Measurements from ENCODE around the gene AGPAT4. TPM values are rescaled to one million over a fixed set of nuclear protein-coding genes. Genes with fewer than 3 reads are reported as not detected.

Gene AGPAT4
- total and polyA plus RNA-seq, 2 donors (not counting 1 experiment from before 2014, with no cell fraction given) = 4.4 to 6.1 TPM

GRCh38 chr6:161169035-161169434 lies 104.8 kb downstream of the AGPAT4 start:
- intact Hi-C loops (cut with micrococcal nuclease) = no loop called here
- no peaks in the 10 kb centered on the region for H3K9me3 ChIP-seq (ENCODE audit: control extremely low read depth in 1 of 3, control insufficient read depth in 2 of 3, insufficient read depth in 1 of 3, low read length in 2 of 3)
- no peaks in the 10 kb centered on the region for H3K9me3 Mint-ChIP-seq (ENCODE audit: insufficient read depth)
- H3K36me3 ChIP-seq (replicated peaks in 1 of 2; ENCODE audit: control extremely low read depth in 1 of 2, control insufficient read depth in 1 of 2, extremely low read depth in 1 of 2, insufficient read depth in 2 of 2, low read length in 1 of 2) = peaks cover 0 to 6% of the 10 kb centered on the region in 2 experiments
- no peak overlapping the region for H2AFZ ChIP-seq (ENCODE audit: insufficient read depth, low read depth, low read length, poor library complexity, severe bottlenecking)
- peaks cover 29 to 30% of the 10 kb centered on the region in 2 donors for H3K4me1 ChIP-seq (ENCODE audit: control insufficient read depth in 2 of 2, insufficient read depth in 2 of 2, low read length in 2 of 2)
- no peak overlapping the region for H3K4me3 Mint-ChIP-seq
- ATAC-seq (ENCODE audit: low read depth) (no peak), DNase-seq (no peak)
- H3K9ac ChIP-seq (ENCODE audit: low read length) = no peak overlapping the region
- no peak overlapping the region for H3K27ac Mint-ChIP-seq
- TF ChIP-seq CTCF (IDR thresholded peaks at IDR 0.05) (no peak), EZH2 (IDR thresholded peaks at IDR 0.05; ENCODE audit: borderline replicate concordance, insufficient read depth, low read depth, low read length, poor library complexity, severe bottlenecking) (no peak)
- 60% methylated on average over 1 of the region's 2 CpGs for WGBS (ENCODE audit: insufficient coverage)
- H4K20me1 ChIP-seq (ENCODE audit: control insufficient read depth, insufficient read depth, low read length, poor library complexity, severe bottlenecking) = no peaks in the 10 kb centered on the region
- ChIA-PET CTCF (interaction anchor here (1.1 kb wide), 1 partner anchor 32 kb away, joined by 3 read pairs; no protein-coding TSS in a partner anchor), POLR2A (no interaction called here)
- peak overlapping the region; percentile 65 for H3K4me2 ChIP-seq (replicated peaks; ENCODE audit: low read depth, low read length, poor library complexity, severe bottlenecking)
- H3K27me3 ChIP-seq (replicated peaks in 1 of 4; ENCODE audit: control extremely low read depth in 1 of 4, control insufficient read depth in 3 of 4, insufficient read depth in 4 of 4, low read length in 3 of 4) = no peaks in the 10 kb centered on the region
- H3K4me3 ChIP-seq (ENCODE audit: control extremely low read depth in 1 of 5, extremely low read depth in 1 of 5, insufficient read depth in 1 of 5, low read depth in 2 of 5, low read length in 4 of 5) = no peak overlapping the region
- no peaks in the 10 kb centered on the region for H3K27me3 Mint-ChIP-seq
- no peak overlapping the region for H3K27ac ChIP-seq (ENCODE audit: low read length in 2 of 2)
- peaks cover 31% of the 10 kb centered on the region for H3K4me1 Mint-ChIP-seq
- no peaks in the 10 kb centered on the region for H3K79me2 ChIP-seq (ENCODE audit: control insufficient read depth, insufficient read depth, low read length)

GRCh38 chr6:161168281-161168891 lies 105.5 kb downstream of the AGPAT4 start:
- H3K9me3 ChIP-seq (ENCODE audit: control extremely low read depth in 1 of 3, control insufficient read depth in 2 of 3, insufficient read depth in 1 of 3, low read length in 2 of 3) = no peaks in the 10 kb centered on the region
- peaks cover 29 to 30% of the 10 kb centered on the region in 2 donors for H3K4me1 ChIP-seq (ENCODE audit: control insufficient read depth in 2 of 2, insufficient read depth in 2 of 2, low read length in 2 of 2)
- peaks cover 31% of the 10 kb centered on the region for H3K4me1 Mint-ChIP-seq
- H3K9me3 Mint-ChIP-seq (ENCODE audit: insufficient read depth) = no peaks in the 10 kb centered on the region
- H3K79me2 ChIP-seq (ENCODE audit: control insufficient read depth, insufficient read depth, low read length) = no peaks in the 10 kb centered on the region
- no peaks in the 10 kb centered on the region for H4K20me1 ChIP-seq (ENCODE audit: control insufficient read depth, insufficient read depth, low read length, poor library complexity, severe bottlenecking)
- H3K27me3 ChIP-seq (replicated peaks in 1 of 4; ENCODE audit: control extremely low read depth in 1 of 4, control insufficient read depth in 3 of 4, insufficient read depth in 4 of 4, low read length in 3 of 4) = no peaks in the 10 kb centered on the region
- 96% methylated on average over 5 of the region's 14 CpGs for WGBS (ENCODE audit: insufficient coverage)
- POLR2A ChIA-PET = no interaction called here
- no peak for ATAC-seq (ENCODE audit: low read depth)
- H3K36me3 ChIP-seq (replicated peaks in 1 of 2; ENCODE audit: control extremely low read depth in 1 of 2, control insufficient read depth in 1 of 2, extremely low read depth in 1 of 2, insufficient read depth in 2 of 2, low read length in 1 of 2) = peaks cover 0 to 6% of the 10 kb centered on the region in 2 experiments
- TF ChIP-seq CTCF (IDR thresholded peaks at IDR 0.05) (no peak), EZH2 (IDR thresholded peaks at IDR 0.05; ENCODE audit: borderline replicate concordance, insufficient read depth, low read depth, low read length, poor library complexity, severe bottlenecking) (no peak)
- no peak overlapping the region for H3K9ac ChIP-seq (ENCODE audit: low read length)
- no peak overlapping the region for H3K4me2 ChIP-seq (replicated peaks; ENCODE audit: low read depth, low read length, poor library complexity, severe bottlenecking)
- CTCF ChIA-PET = no interaction called here
- H3K27ac Mint-ChIP-seq = peak overlapping the region; percentile 32
- no peak for DNase-seq
- H2AFZ ChIP-seq (ENCODE audit: insufficient read depth, low read depth, low read length, poor library complexity, severe bottlenecking) = no peak overlapping the region
- no peak overlapping the region for H3K27ac ChIP-seq (ENCODE audit: low read length in 2 of 2)
- no peak overlapping the region for H3K4me3 ChIP-seq (ENCODE audit: control extremely low read depth in 1 of 5, extremely low read depth in 1 of 5, insufficient read depth in 1 of 5, low read depth in 2 of 5, low read length in 4 of 5)
- H3K27me3 Mint-ChIP-seq = no peaks in the 10 kb centered on the region
- intact Hi-C loops (cut with micrococcal nuclease) = no loop called here
- H3K4me3 Mint-ChIP-seq = no peak overlapping the region

Measured in B cell (primary cell).